Measurements from ENCODE around the gene KLF4. TPM values are rescaled to one million over a fixed set of nuclear protein-coding genes. Genes with fewer than 3 reads are reported as not detected.

Gene KLF4
- polyA plus RNA-seq, 1 donor (not counting 4 experiments of a cell fraction or from before 2014, with no cell fraction given), result 37.1 TPM

DNA sequence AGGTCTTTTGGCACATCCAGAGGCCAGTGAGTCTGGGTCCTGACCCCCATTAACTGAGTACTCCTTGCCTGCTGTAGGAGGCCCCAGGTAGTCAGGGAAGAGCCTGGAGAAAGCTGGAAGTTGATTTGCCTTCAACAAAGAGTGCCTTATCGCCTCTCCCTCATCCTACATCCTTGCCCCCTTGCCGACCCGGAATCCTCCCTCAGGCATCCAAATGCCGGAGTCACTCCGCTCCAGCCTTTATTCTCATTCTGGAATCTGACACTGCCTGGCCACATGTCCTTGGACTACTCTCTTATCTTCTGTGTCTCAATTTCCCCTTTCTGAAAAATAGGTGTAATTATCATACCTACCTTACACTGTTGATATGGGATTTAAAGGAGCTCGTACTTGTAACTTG, 39.1 kb upstream of the KLF4 start:
- FAIRE-seq (no peak), DNase-seq (ENCODE audit: low read depth, low spot score) (no peak)
- H3K27me3 ChIP-seq (ENCODE audit: control insufficient read depth, extremely low read depth, insufficient read depth, low read length), result no peaks in the 10 kb centered on the region
- H4K20me1 ChIP-seq (ENCODE audit: control insufficient read depth, extremely low read depth, insufficient read depth, low read length), result no peaks in the 10 kb centered on the region
- H3K36me3 ChIP-seq (ENCODE audit: control insufficient read depth in 2 of 2, extremely low read depth in 1 of 2, insufficient read depth in 2 of 2, low read length in 2 of 2), result no peaks in the 10 kb centered on the region
- H3K79me2 ChIP-seq (ENCODE audit: control insufficient read depth, insufficient read depth, low read length), result no peaks in the 10 kb centered on the region
- H3K9me1 ChIP-seq (ENCODE audit: control insufficient read depth, extremely low read depth, insufficient read depth, low read length), result no peaks in the 10 kb centered on the region
- no peaks in the 10 kb centered on the region for H3K9me3 ChIP-seq (ENCODE audit: control insufficient read depth, low read depth, low read length)
- no peaks in the 10 kb centered on the region for H3K4me1 ChIP-seq (ENCODE audit: control insufficient read depth, extremely low read depth, insufficient read depth, low read length)
- H3K9ac ChIP-seq (ENCODE audit: control insufficient read depth, extremely low read depth, insufficient read depth, low read length), result no peak overlapping the region
- TF ChIP-seq EZH2 (IDR thresholded peaks at IDR 0.05; ENCODE audit: low read length), result no peak
- TF ChIP-seq, protein P1, sequence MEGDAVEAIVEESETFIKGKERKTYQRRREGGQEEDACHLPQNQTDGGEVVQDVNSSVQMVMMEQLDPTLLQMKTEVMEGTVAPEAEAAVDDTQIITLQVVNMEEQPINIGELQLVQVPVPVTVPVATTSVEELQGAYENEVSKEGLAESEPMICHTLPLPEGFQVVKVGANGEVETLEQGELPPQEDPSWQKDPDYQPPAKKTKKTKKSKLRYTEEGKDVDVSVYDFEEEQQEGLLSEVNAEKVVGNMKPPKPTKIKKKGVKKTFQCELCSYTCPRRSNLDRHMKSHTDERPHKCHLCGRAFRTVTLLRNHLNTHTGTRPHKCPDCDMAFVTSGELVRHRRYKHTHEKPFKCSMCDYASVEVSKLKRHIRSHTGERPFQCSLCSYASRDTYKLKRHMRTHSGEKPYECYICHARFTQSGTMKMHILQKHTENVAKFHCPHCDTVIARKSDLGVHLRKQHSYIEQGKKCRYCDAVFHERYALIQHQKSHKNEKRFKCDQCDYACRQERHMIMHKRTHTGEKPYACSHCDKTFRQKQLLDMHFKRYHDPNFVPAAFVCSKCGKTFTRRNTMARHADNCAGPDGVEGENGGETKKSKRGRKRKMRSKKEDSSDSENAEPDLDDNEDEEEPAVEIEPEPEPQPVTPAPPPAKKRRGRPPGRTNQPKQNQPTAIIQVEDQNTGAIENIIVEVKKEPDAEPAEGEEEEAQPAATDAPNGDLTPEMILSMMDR (optimal IDR thresholded peaks at IDR 0.05 in 1 of 3, IDR thresholded peaks at IDR 0.05 in 1 of 3, conservative IDR thresholded peaks at IDR 0.05 in 1 of 3; ENCODE audit: extremely low read depth in 1 of 3, insufficient read depth in 2 of 3, low read length in 3 of 3), result no peak
- H3K27ac ChIP-seq (ENCODE audit: control insufficient read depth, insufficient read depth, low read length), result no peak overlapping the region
- no peak overlapping the region for H2AFZ ChIP-seq (ENCODE audit: control insufficient read depth, low read length)
- H3K4me3 ChIP-seq (ENCODE audit: control insufficient read depth in 2 of 3, extremely low read depth in 1 of 3, insufficient read depth in 2 of 3, low read depth in 1 of 3, low read length in 3 of 3), result no peak overlapping the region
- dilution Hi-C loops (cut with MboI; ENCODE audit: extremely low pct_ligation_motif_present, low sequenced_read_pairs), result no loop called here
- no peak overlapping the region for H3K4me2 ChIP-seq (ENCODE audit: control insufficient read depth, extremely low read depth, insufficient read depth, low read depth, low read length)

DNA sequence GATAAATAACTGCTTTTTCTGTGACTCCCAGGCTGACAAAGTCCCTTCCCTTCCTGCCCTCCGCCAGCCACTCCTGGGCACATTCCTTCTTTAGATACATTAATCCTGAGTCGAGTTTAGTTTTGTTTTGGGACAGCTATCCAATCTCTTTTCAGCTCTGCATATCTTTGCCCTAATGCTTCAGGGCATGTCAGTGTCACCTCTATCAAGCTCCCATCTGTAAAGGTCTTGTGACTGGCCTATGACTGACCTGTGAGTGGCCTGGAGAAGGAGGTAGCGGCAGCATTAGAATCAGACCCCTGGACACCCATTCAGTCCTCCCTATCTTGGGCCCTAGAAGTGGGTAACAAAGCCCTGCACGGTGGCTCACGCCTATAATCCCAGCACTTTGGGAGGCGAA, 34.0 kb upstream of the KLF4 start:
- no peak overlapping the region for H3K9ac ChIP-seq (ENCODE audit: control insufficient read depth, extremely low read depth, insufficient read depth, low read length)
- H3K27ac ChIP-seq (ENCODE audit: control insufficient read depth, insufficient read depth, low read length), result no peak overlapping the region
- H3K9me3 ChIP-seq (ENCODE audit: control insufficient read depth, low read depth, low read length), result no peaks in the 10 kb centered on the region
- no peak overlapping the region for H2AFZ ChIP-seq (ENCODE audit: control insufficient read depth, low read length)
- no peak for DNase-seq (ENCODE audit: low read depth, low spot score)
- FAIRE-seq, result no peak
- no peaks in the 10 kb centered on the region for H3K9me1 ChIP-seq (ENCODE audit: control insufficient read depth, extremely low read depth, insufficient read depth, low read length)
- H3K4me1 ChIP-seq (ENCODE audit: control insufficient read depth, extremely low read depth, insufficient read depth, low read length), result no peaks in the 10 kb centered on the region
- H4K20me1 ChIP-seq (ENCODE audit: control insufficient read depth, extremely low read depth, insufficient read depth, low read length), result no peaks in the 10 kb centered on the region
- TF ChIP-seq EZH2 (IDR thresholded peaks at IDR 0.05; ENCODE audit: low read length), result no peak
- TF ChIP-seq, protein P1 (optimal IDR thresholded peaks at IDR 0.05 in 1 of 3, IDR thresholded peaks at IDR 0.05 in 1 of 3, conservative IDR thresholded peaks at IDR 0.05 in 1 of 3; ENCODE audit: extremely low read depth in 1 of 3, insufficient read depth in 2 of 3, low read length in 3 of 3), result no peak
- no peak overlapping the region for H3K4me2 ChIP-seq (ENCODE audit: control insufficient read depth, extremely low read depth, insufficient read depth, low read depth, low read length)
- H3K36me3 ChIP-seq (ENCODE audit: control insufficient read depth in 2 of 2, extremely low read depth in 1 of 2, insufficient read depth in 2 of 2, low read length in 2 of 2), result no peaks in the 10 kb centered on the region
- no peaks in the 10 kb centered on the region for H3K27me3 ChIP-seq (ENCODE audit: control insufficient read depth, extremely low read depth, insufficient read depth, low read length)
- dilution Hi-C loops (cut with MboI; ENCODE audit: extremely low pct_ligation_motif_present, low sequenced_read_pairs), result no loop called here
- no peak overlapping the region for H3K4me3 ChIP-seq (ENCODE audit: control insufficient read depth in 2 of 3, extremely low read depth in 1 of 3, insufficient read depth in 2 of 3, low read depth in 1 of 3, low read length in 3 of 3)
- no peaks in the 10 kb centered on the region for H3K79me2 ChIP-seq (ENCODE audit: control insufficient read depth, insufficient read depth, low read length)

All from keratinocyte (primary cell).